Osteoblast (primary cell): ENCODE results near the gene PAN3. TPM values are rescaled to one million over a fixed set of nuclear protein-coding genes. Genes with fewer than 3 reads are reported as not detected.

ENCODE experiments used
- DNase-seq: peaks from one replicate; pipeline ENCODE4 v3.0.0; 2011; ENCODE audit warnings: low spot score, mixed read lengths; ENCODE audit not compliant: insufficient read length; ENCODE audit errors: missing footprints
- H2AFZ ChIP-seq: 2 replicates; pipeline ENCODE4 v1.6.0; 2011; ENCODE audit warnings: mild to moderate bottlenecking, low read length
- H3K27ac ChIP-seq: 2 replicates; pipeline ENCODE4 v1.5.1; 2011; ENCODE audit warnings: mild to moderate bottlenecking, low read depth, low read length, moderate library complexity
- H3K27me3 ChIP-seq: 2 replicates; pipeline ENCODE4 v1.6.0; 2012; ENCODE audit warnings: mild to moderate bottlenecking, control low read depth, inconsistent platforms, low read length, moderate library complexity; ENCODE audit not compliant: insufficient read depth
- H3K36me3 ChIP-seq: 2 replicates; pipeline ENCODE4 v1.5.1; 2011; ENCODE audit warnings: mild to moderate bottlenecking, low read length, control low read depth, moderate library complexity; ENCODE audit not compliant: insufficient read depth
- H3K4me1 ChIP-seq: 2 replicates; pipeline ENCODE4 v1.5.1; 2011; ENCODE audit warnings: mild to moderate bottlenecking, low read length, control low read depth, moderate library complexity; ENCODE audit not compliant: insufficient read depth
- H3K4me2 ChIP-seq: 2 replicates; pipeline ENCODE4 v1.6.0; 2011; ENCODE audit warnings: mild to moderate bottlenecking, low read length; ENCODE audit not compliant: insufficient read depth
- H3K4me3 ChIP-seq: fragments of 200-600 bp; sonication (generic); 3 replicates; pipeline ENCODE4 v1.5.1; 2012; ENCODE audit warnings: mild to moderate bottlenecking, low read length, inconsistent platforms; ENCODE audit not compliant: insufficient read depth
- H3K79me2 ChIP-seq: 2 replicates; pipeline ENCODE4 v1.6.0; 2012; ENCODE audit warnings: mild to moderate bottlenecking, low read length, control low read depth, inconsistent platforms; ENCODE audit not compliant: insufficient read depth
- H3K9me3 ChIP-seq: 2 replicates; pipeline ENCODE4 v1.5.1; 2011; ENCODE audit warnings: low read depth, low read length, control low read depth
- H4K20me1 ChIP-seq: 2 replicates; pipeline ENCODE4 v1.6.0; 2012; ENCODE audit warnings: mild to moderate bottlenecking, low read length, control low read depth; ENCODE audit not compliant: insufficient read depth
- CTCF ChIP-seq: IDR thresholded peaks from 2 replicates; pipeline ENCODE4 v1.5.1; 2011; ENCODE audit warnings: mild to moderate bottlenecking, low read depth, low read length, moderate library complexity; ENCODE audit errors: extremely low read depth
- total RNA-seq: library from RNA; depleted of rRNA; stranded (reverse); fragments of >200 nt; gene quantifications from 2 replicates; pipeline ENCODE4 v1.2.3, GENCODE V29; 2012

The PAN3 gene
- total RNA-seq, 1 donor, result 27.5 TPM

- H3K4me2 ChIP-seq, result no peak overlapping the region
Observed at GRCh38 chr13:28204690-28205443, 66.5 kb downstream of the PAN3 start.

DNA sequence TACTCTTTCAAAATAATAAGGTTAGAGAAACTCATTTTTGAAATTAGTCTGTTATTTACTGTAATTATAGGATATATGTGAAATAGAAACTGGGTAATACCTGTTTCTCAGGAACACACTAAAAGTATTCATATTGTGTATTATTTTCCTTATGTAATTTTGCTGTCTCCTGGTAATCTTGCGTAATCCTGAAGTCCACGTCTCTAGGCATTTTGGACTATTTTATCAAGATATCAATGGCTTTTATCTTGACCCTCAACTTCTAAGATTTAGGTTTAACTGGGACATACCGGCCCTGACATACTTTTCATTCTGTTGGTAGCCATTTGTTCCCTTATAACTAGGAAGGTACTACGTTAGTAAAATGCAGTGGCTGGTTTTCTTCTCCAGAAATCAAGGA is 80.3 kb downstream of the PAN3 start:
- Histone ChIP-seq H2AFZ (no peak overlapping the region), H3K36me3 (no peaks in the 10 kb centered on the region), H3K4me3 (no peak overlapping the region), H3K4me1 (no peaks in the 10 kb centered on the region), H3K27me3 (no peaks in the 10 kb centered on the region), H4K20me1 (no peaks in the 10 kb centered on the region), H3K9me3 (no peaks in the 10 kb centered on the region), H3K4me2 (no peak overlapping the region), H3K27ac (no peak overlapping the region), H3K79me2 (no peaks in the 10 kb centered on the region)
- no peak for DNase-seq
- no peak for TF ChIP-seq CTCF

More at GRCh38 chr13:28204690-28205443, 66.5 kb downstream of the PAN3 start:
- Histone ChIP-seq H3K27ac (no peak overlapping the region), H3K9me3 (no peaks in the 10 kb centered on the region), H2AFZ (no peak overlapping the region), H3K27me3 (no peaks in the 10 kb centered on the region), H3K36me3 (no peaks in the 10 kb centered on the region), H3K79me2 (no peaks in the 10 kb centered on the region), H4K20me1 (no peaks in the 10 kb centered on the region), H3K4me1 (no peaks in the 10 kb centered on the region), H3K4me3 (no peak overlapping the region)
- no peak for DNase-seq
- TF ChIP-seq CTCF, result no peak

DNA sequence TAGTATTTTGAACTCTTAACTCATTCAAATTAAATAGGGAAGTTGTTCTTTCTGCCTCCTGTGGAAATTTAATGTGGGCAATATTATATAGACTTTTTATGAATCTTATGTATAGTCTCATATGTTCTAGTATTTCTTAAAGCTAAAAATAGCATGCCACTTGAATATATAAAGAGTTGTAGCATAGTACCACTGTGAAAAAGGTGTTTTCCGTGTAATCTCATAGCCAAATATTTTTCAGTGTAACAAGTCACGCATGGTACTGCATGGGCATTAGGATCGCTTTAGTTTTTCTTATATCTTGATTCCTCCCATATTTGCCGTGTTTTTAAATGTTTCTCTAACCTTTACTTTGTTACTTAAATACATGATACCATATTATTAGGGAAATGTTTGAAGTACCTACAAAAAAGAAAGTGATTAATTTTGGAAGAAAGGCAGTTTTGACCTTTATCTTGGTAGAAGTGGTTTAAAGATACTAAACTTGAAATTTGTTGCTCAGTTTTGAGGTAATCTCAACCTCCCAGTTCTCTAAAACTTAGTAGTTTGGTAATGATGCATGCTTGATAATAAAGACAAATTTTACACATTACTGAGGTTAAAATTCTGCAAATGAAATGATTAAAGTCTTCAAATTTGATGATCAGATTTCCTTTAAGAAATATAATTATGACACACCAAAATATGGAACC is 81.2 kb downstream of the PAN3 start:
- DNase-seq, result no peak
- Histone ChIP-seq H3K79me2 (no peaks in the 10 kb centered on the region), H3K9me3 (no peaks in the 10 kb centered on the region), H2AFZ (no peak overlapping the region), H3K27ac (no peak overlapping the region), H3K36me3 (no peaks in the 10 kb centered on the region), H3K27me3 (no peaks in the 10 kb centered on the region), H3K4me2 (no peak overlapping the region), H4K20me1 (no peaks in the 10 kb centered on the region), H3K4me1 (no peaks in the 10 kb centered on the region), H3K4me3 (no peak overlapping the region)
- no peak for TF ChIP-seq CTCF

DNA sequence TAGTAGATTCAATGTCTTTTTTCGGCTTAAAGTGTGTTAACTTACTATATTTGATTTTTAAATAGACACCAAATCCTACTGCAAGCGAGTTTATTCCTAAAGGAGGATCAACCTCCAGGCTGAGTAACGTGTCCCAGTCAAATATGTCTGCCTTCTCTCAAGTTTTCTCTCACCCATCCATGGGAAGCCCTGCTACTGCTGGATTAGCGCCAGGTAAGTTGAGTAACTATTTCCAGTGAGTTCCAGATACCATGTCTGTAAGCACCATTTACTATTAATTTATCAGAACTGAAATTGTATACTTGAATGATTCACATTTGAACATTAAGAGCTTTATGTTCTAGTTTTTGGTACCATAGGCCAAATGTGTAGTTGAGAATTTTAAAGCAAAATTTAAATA is 81.8 kb downstream of the PAN3 start:
- no peaks in the 10 kb centered on the region for H3K4me1 ChIP-seq
- H3K79me2 ChIP-seq, result no peaks in the 10 kb centered on the region
- H3K9me3 ChIP-seq, result no peaks in the 10 kb centered on the region
- H3K36me3 ChIP-seq, result no peaks in the 10 kb centered on the region
- no peaks in the 10 kb centered on the region for H3K27me3 ChIP-seq
- no peak overlapping the region for H2AFZ ChIP-seq
- no peak overlapping the region for H3K4me2 ChIP-seq
- no peak overlapping the region for H3K4me3 ChIP-seq
- no peak overlapping the region for H3K27ac ChIP-seq
- DNase-seq, result no peak
- H4K20me1 ChIP-seq, result no peaks in the 10 kb centered on the region
- no peak for TF ChIP-seq CTCF
